CD4-positive, alpha-beta T cell treated with Interleukin-6 at 100 ng/mL for 8 hours (primary cell): ENCODE measurements around the gene COQ9.
"Not testable (repeated sequence)": the region's sequence is repeated elsewhere in the genome, so short reads cannot be mapped to it uniquely, and the experiment has no call there.

ENCODE experiments used
- DNase-seq: peaks from one replicate; pipeline ENCODE4 v3.0.0-alpha.2; 2020; ENCODE audit warnings: mixed read lengths, low spot score

The COQ9 gene

GRCh38 chr16:57427307-57427706, 20.0 kb upstream of the COQ9 start:
- DNase-seq, result no peak

- no peak for DNase-seq
Observed at GRCh38 chr16:57427824-57428223, 19.5 kb upstream of the COQ9 start.

GRCh38 chr16:57430955-57431354, 16.3 kb upstream of the COQ9 start:
- no peak for DNase-seq

GRCh38 chr16:57432505-57432904, 14.8 kb upstream of the COQ9 start:
- no peak for DNase-seq

GRCh38 chr16:57432989-57433388, 14.3 kb upstream of the COQ9 start:
- no peak for DNase-seq

GRCh38 chr16:57434003-57434402, 13.3 kb upstream of the COQ9 start:
- DNase-seq, result peak; percentile 44

- DNase-seq, result no peak
Observed at GRCh38 chr16:57435838-57436237, 11.4 kb upstream of the COQ9 start.

- not testable (repeated sequence) for DNase-seq
Observed at GRCh38 chr16:57439947-57440346, 7.3 kb upstream of the COQ9 start.

GRCh38 chr16:57440551-57440950, 6.7 kb upstream of the COQ9 start:
- not testable (repeated sequence) for DNase-seq

- no peak for DNase-seq
Observed at GRCh38 chr16:57444711-57445110, 2.6 kb upstream of the COQ9 start.

- no peak for DNase-seq
Observed at GRCh38 chr16:57445510-57445909, 1.8 kb upstream of the COQ9 start.

GRCh38 chr16:57446531-57447185, 621 bp upstream of the COQ9 start:
- DNase-seq, result no peak

- DNase-seq, result no peak
Observed at GRCh38 chr16:57452021-57452420, 4.7 kb downstream of the COQ9 start.

- DNase-seq, result peak; percentile 89
Observed at GRCh38 chr16:57462209-57462977, 15.1 kb downstream of the COQ9 start, which contains the start of gene POLR2C. Gene POLR2C, plus strand, starts transcription at chr16:57462679. Its CDS starts 46 bp downstream, at chr16:57462725.

- no peak for DNase-seq
Observed at GRCh38 chr16:57462978-57463362, 15.7 kb downstream of the COQ9 start.

GRCh38 chr16:57464523-57464922, 17.2 kb downstream of the COQ9 start:
- no peak for DNase-seq

- DNase-seq, result no peak
Observed at GRCh38 chr16:57468346-57468745, 21.1 kb downstream of the COQ9 start.

GRCh38 chr16:57469046-57469445, 21.8 kb downstream of the COQ9 start:
- DNase-seq, result no peak

GRCh38 chr16:57469917-57470470, 22.7 kb downstream of the COQ9 start:
- DNase-seq, result no peak

GRCh38 chr16:57470711-57471110, 23.4 kb downstream of the COQ9 start:
- DNase-seq, result no peak

GRCh38 chr16:57471209-57471608, 23.9 kb downstream of the COQ9 start:
- DNase-seq, result no peak

GRCh38 chr16:57471852-57472664, 24.8 kb downstream of the COQ9 start:
- no peak for DNase-seq
